AG10803 (cell line): ENCODE measurements around the gene EIF2S2.

Source experiments
- DNase-seq: peaks from one replicate; pipeline ENCODE4 v3.0.0; 2010; ENCODE audit warnings: low read depth
- H3K4me3 ChIP-seq: 2 replicates; pipeline ENCODE4 v1.5.1; 2011; ENCODE audit warnings: mild to moderate bottlenecking, low read length, control low read depth
- CTCF ChIP-seq: conservative IDR thresholded peaks from 2 replicates; pipeline ENCODE4 v1.5.1; 2011; ENCODE audit warnings: mild to moderate bottlenecking, low read length, control low read depth, inconsistent platforms

Gene EIF2S2

GRCh38 chr20:34093895-34094294, 18.1 kb downstream of the EIF2S2 start:
- TF ChIP-seq CTCF: no peak
- DNase-seq: no peak
- H3K4me3 ChIP-seq: no peak overlapping the region

GRCh38 chr20:34091637-34092200, 20.3 kb downstream of the EIF2S2 start:
- no peak for TF ChIP-seq CTCF
- no peak for DNase-seq
- H3K4me3 ChIP-seq: no peak overlapping the region

GRCh38 chr20:34090645-34091044, 21.4 kb downstream of the EIF2S2 start:
- DNase-seq: no peak
- TF ChIP-seq CTCF: no peak
- no peak overlapping the region for H3K4me3 ChIP-seq

- TF ChIP-seq CTCF: no peak
- no peak for DNase-seq
- no peak overlapping the region for H3K4me3 ChIP-seq
These were observed 22.2 kb downstream of the EIF2S2 start for GRCh38 chr20:34089655-34090345.

GRCh38 chr20:34089175-34089479, 22.9 kb downstream of the EIF2S2 start:
- H3K4me3 ChIP-seq: no peak overlapping the region
- no peak for DNase-seq
- TF ChIP-seq CTCF: no peak

- H3K4me3 ChIP-seq: no peak overlapping the region
- DNase-seq: no peak
- TF ChIP-seq CTCF: no peak
These were observed 23.5 kb downstream of the EIF2S2 start for GRCh38 chr20:34088305-34089174.

- no peak for TF ChIP-seq CTCF
- H3K4me3 ChIP-seq: no peak overlapping the region
- no peak for DNase-seq
These were observed 26.5 kb downstream of the EIF2S2 start for GRCh38 chr20:34085544-34086040.
